ENCODE data around the gene SARS2.
"Not testable (repeated sequence)": the region's sequence is repeated elsewhere in the genome, so short reads cannot be mapped to it uniquely, and the experiment has no call there.

The SARS2 gene

GRCh38 chr19:38892841-38893240 lies 37.7 kb downstream of the SARS2 start:
- no peak for DNase-seq (ENCODE audit: low read depth)

- DNase-seq (ENCODE audit: low read depth), result no peak
Observed at GRCh38 chr19:38891771-38892170, 38.8 kb downstream of the SARS2 start.

GRCh38 chr19:38890686-38891085 lies 39.9 kb downstream of the SARS2 start:
- no peak for DNase-seq (ENCODE audit: low read depth)

GRCh38 chr19:38889803-38890202 lies 40.8 kb downstream of the SARS2 start:
- DNase-seq (ENCODE audit: low read depth), result no peak

GRCh38 chr19:38888876-38889275 lies 41.7 kb downstream of the SARS2 start:
- no peak for DNase-seq (ENCODE audit: low read depth)

GRCh38 chr19:38884691-38885090 lies 45.9 kb downstream of the SARS2 start:
- not testable (repeated sequence) for DNase-seq (ENCODE audit: low read depth)

- no peak for DNase-seq (ENCODE audit: low read depth)
Observed at GRCh38 chr19:38883286-38883685, 47.3 kb downstream of the SARS2 start.

- DNase-seq (ENCODE audit: low read depth), result no peak
Observed at GRCh38 chr19:38880882-38881609, 49.5 kb downstream of the SARS2 start.

- no peak for DNase-seq (ENCODE audit: low read depth)
Observed at GRCh38 chr19:38880076-38880881, 50.3 kb downstream of the SARS2 start.

- DNase-seq (ENCODE audit: low read depth), result no peak
Observed at GRCh38 chr19:38879400-38879751, 51.2 kb downstream of the SARS2 start.

- no peak for DNase-seq (ENCODE audit: low read depth)
Observed at GRCh38 chr19:38878575-38879399, 51.8 kb downstream of the SARS2 start.

- no peak for DNase-seq (ENCODE audit: low read depth)
Observed at GRCh38 chr19:38877781-38878574, 52.6 kb downstream of the SARS2 start, which contains the start of gene RINL. Gene RINL, minus strand, starts transcription at chr19:38878275. Its CDS starts 1,533 bp downstream, at chr19:38876742.

GRCh38 chr19:38875656-38876395 lies 54.7 kb downstream of the SARS2 start:
- no peak for DNase-seq (ENCODE audit: low read depth)

- DNase-seq (ENCODE audit: low read depth), result not testable (repeated sequence)
Observed at GRCh38 chr19:38873400-38873799, 57.2 kb downstream of the SARS2 start.

GRCh38 chr19:38870612-38871011 lies 60.0 kb downstream of the SARS2 start:
- no peak for DNase-seq (ENCODE audit: low read depth)

GRCh38 chr19:38869836-38870607 lies 60.5 kb downstream of the SARS2 start:
- peak; percentile 62 for DNase-seq (ENCODE audit: low read depth)

GRCh38 chr19:38869160-38869835 lies 61.3 kb downstream of the SARS2 start:
- DNase-seq (ENCODE audit: low read depth), result no peak

GRCh38 chr19:38868551-38868950 lies 62.0 kb downstream of the SARS2 start:
- no peak for DNase-seq (ENCODE audit: low read depth)

- no peak for DNase-seq (ENCODE audit: low read depth)
Observed at GRCh38 chr19:38867171-38867780, 63.3 kb downstream of the SARS2 start.
